KOPT-K1 (cell line): Measurements from ENCODE around the gene FOXI1.

ENCODE experiments used
- H3K27ac ChIP-seq: fragments of 200-600 bp; sonication (generic); 2 replicates; pipeline ENCODE4 v1.5.1; 2016; ENCODE audit warnings: antibody characterized with exemption, mild to moderate bottlenecking, low read depth, low read length; ENCODE audit not compliant: poor library complexity, severe bottlenecking
- H3K36me3 ChIP-seq: fragments of 200-600 bp; sonication (generic); 2 replicates; pipeline ENCODE4 v1.5.1; 2017; ENCODE audit warnings: antibody characterized with exemption, mild to moderate bottlenecking, low read length, moderate library complexity; ENCODE audit not compliant: insufficient read depth
- H3K9me3 ChIP-seq: fragments of 200-600 bp; sonication (generic); 2 replicates; pipeline ENCODE4 v1.5.1; 2017; ENCODE audit warnings: antibody characterized with exemption, low read length, mild to moderate bottlenecking; ENCODE audit not compliant: insufficient read depth, poor library complexity, severe bottlenecking

The FOXI1 gene

GRCh38 chr5:170108266-170108785 is 2.6 kb downstream of the FOXI1 start:
- H3K36me3 ChIP-seq = no peaks in the 10 kb centered on the region

GRCh38 chr5:170109059-170110031 is 3.6 kb downstream of the FOXI1 start:
- H3K27ac ChIP-seq = no peak overlapping the region
- no peaks in the 10 kb centered on the region for H3K36me3 ChIP-seq
- H3K9me3 ChIP-seq = no peaks in the 10 kb centered on the region

More at GRCh38 chr5:170108266-170108785, 2.6 kb downstream of the FOXI1 start:
- no peak overlapping the region for H3K27ac ChIP-seq
- H3K9me3 ChIP-seq = no peaks in the 10 kb centered on the region

- no peak overlapping the region for H3K27ac ChIP-seq
- no peaks in the 10 kb centered on the region for H3K36me3 ChIP-seq
- no peaks in the 10 kb centered on the region for H3K9me3 ChIP-seq
Observed at GRCh38 chr5:170110403-170111087, 4.8 kb downstream of the FOXI1 start.

- H3K36me3 ChIP-seq = no peaks in the 10 kb centered on the region
- no peaks in the 10 kb centered on the region for H3K9me3 ChIP-seq
- no peak overlapping the region for H3K27ac ChIP-seq
Observed at GRCh38 chr5:170111088-170111785, 5.5 kb downstream of the FOXI1 start.

GRCh38 chr5:170112876-170113521 is 7.3 kb downstream of the FOXI1 start:
- no peak overlapping the region for H3K27ac ChIP-seq
- H3K36me3 ChIP-seq = no peaks in the 10 kb centered on the region
- no peaks in the 10 kb centered on the region for H3K9me3 ChIP-seq

GRCh38 chr5:170113522-170113900 is 7.8 kb downstream of the FOXI1 start:
- H3K36me3 ChIP-seq = no peaks in the 10 kb centered on the region
- no peak overlapping the region for H3K27ac ChIP-seq
- H3K9me3 ChIP-seq = no peaks in the 10 kb centered on the region

GRCh38 chr5:170114271-170114670 is 8.6 kb downstream of the FOXI1 start:
- Histone ChIP-seq H3K36me3 (no peaks in the 10 kb centered on the region), H3K9me3 (no peaks in the 10 kb centered on the region), H3K27ac (no peak overlapping the region)

GRCh38 chr5:170115925-170116324 is 10.2 kb downstream of the FOXI1 start:
- Histone ChIP-seq H3K27ac (no peak overlapping the region), H3K9me3 (no peaks in the 10 kb centered on the region)

GRCh38 chr5:170117736-170118135 is 12.0 kb downstream of the FOXI1 start:
- Histone ChIP-seq H3K36me3 (no peaks in the 10 kb centered on the region), H3K9me3 (no peaks in the 10 kb centered on the region)

More at GRCh38 chr5:170115925-170116324, 10.2 kb downstream of the FOXI1 start:
- no peaks in the 10 kb centered on the region for H3K36me3 ChIP-seq

GRCh38 chr5:170120576-170120975 is 14.9 kb downstream of the FOXI1 start:
- no peaks in the 10 kb centered on the region for H3K9me3 ChIP-seq
- H3K27ac ChIP-seq = no peak overlapping the region

More at GRCh38 chr5:170117736-170118135, 12.0 kb downstream of the FOXI1 start:
- H3K27ac ChIP-seq = no peak overlapping the region

GRCh38 chr5:170121321-170121720 is 15.6 kb downstream of the FOXI1 start:
- Histone ChIP-seq H3K36me3 (no peaks in the 10 kb centered on the region), H3K9me3 (peaks cover 7% of the 10 kb centered on the region), H3K27ac (no peak overlapping the region)

More at GRCh38 chr5:170120576-170120975, 14.9 kb downstream of the FOXI1 start:
- H3K36me3 ChIP-seq = no peaks in the 10 kb centered on the region

- Histone ChIP-seq H3K36me3 (no peaks in the 10 kb centered on the region), H3K27ac (no peak overlapping the region), H3K9me3 (peaks cover 15% of the 10 kb centered on the region)
Observed at GRCh38 chr5:170126061-170126460, 20.4 kb downstream of the FOXI1 start.

- Histone ChIP-seq H3K36me3 (no peaks in the 10 kb centered on the region), H3K27ac (no peak overlapping the region), H3K9me3 (peaks cover 15% of the 10 kb centered on the region)
Observed at GRCh38 chr5:170126626-170127025, 20.9 kb downstream of the FOXI1 start.

- H3K27ac ChIP-seq = no peak overlapping the region
- no peaks in the 10 kb centered on the region for H3K36me3 ChIP-seq
Observed at GRCh38 chr5:170131235-170131634, 25.5 kb downstream of the FOXI1 start.

More at GRCh38 chr5:170131235-170131634, 25.5 kb downstream of the FOXI1 start:
- peaks cover 14% of the 10 kb centered on the region for H3K9me3 ChIP-seq
